Measurements from ENCODE around the gene LIMS1.

GRCh38 chr2:108611021-108611420 lies 76.8 kb downstream of the LIMS1 start:
- TF ChIP-seq GATA3 (IDR thresholded peaks at IDR 0.05; ENCODE audit: low read depth, low read length) (no peak), GATA2 (IDR thresholded peaks at IDR 0.05; ENCODE audit: low read depth, low read length) (no peak)
